GM13976 (cell line): ENCODE data around the gene DRD2.

ENCODE experiments used
- DNase-seq: peaks from one replicate; pipeline ENCODE4 v3.0.0; 2012; ENCODE audit warnings: low spot score
- in situ Hi-C: fragments of 300-500 bp; cut with MboI; formaldehyde crosslinking; loops from one replicate; pipeline ENCODE4 v1.12.0; 2022; ENCODE audit warnings: low sequenced_read_pairs, mixed read lengths, inconsistent platforms; ENCODE audit not compliant: unreplicated experiment
- TF ChIP-seq, protein P1 (sequence below): IDR thresholded peaks from 2 replicates; pipeline ENCODE4 v1.5.1; 2012; ENCODE audit warnings: borderline replicate concordance, mild to moderate bottlenecking; ENCODE audit not compliant: insufficient read depth; ENCODE audit errors: extremely low read depth, missing control alignments, control extremely low read depth

The DRD2 gene

DNA sequence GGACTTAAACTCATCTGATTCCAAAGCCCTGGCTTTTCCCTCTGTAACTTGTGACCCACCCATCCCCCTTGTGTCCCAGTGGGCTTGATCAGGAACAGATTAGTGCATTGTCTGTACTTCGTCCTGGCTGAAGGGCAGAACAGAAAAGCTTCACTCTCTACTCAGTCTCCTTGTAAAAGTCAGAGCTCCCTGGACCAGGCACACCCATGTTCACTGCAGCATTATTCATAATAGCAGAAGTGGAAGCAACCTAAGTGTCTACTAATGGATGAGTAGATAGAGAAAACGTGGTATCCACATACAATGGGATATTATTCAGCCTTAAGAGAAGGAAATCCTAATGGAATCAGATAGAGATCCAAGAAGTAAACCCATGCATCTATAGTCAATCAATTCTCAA lies 20.7 kb downstream of the DRD2 start:
- TF ChIP-seq, protein P1, sequence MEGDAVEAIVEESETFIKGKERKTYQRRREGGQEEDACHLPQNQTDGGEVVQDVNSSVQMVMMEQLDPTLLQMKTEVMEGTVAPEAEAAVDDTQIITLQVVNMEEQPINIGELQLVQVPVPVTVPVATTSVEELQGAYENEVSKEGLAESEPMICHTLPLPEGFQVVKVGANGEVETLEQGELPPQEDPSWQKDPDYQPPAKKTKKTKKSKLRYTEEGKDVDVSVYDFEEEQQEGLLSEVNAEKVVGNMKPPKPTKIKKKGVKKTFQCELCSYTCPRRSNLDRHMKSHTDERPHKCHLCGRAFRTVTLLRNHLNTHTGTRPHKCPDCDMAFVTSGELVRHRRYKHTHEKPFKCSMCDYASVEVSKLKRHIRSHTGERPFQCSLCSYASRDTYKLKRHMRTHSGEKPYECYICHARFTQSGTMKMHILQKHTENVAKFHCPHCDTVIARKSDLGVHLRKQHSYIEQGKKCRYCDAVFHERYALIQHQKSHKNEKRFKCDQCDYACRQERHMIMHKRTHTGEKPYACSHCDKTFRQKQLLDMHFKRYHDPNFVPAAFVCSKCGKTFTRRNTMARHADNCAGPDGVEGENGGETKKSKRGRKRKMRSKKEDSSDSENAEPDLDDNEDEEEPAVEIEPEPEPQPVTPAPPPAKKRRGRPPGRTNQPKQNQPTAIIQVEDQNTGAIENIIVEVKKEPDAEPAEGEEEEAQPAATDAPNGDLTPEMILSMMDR: no peak
- in situ Hi-C loops: no loop called here
- no peak for DNase-seq

DNA sequence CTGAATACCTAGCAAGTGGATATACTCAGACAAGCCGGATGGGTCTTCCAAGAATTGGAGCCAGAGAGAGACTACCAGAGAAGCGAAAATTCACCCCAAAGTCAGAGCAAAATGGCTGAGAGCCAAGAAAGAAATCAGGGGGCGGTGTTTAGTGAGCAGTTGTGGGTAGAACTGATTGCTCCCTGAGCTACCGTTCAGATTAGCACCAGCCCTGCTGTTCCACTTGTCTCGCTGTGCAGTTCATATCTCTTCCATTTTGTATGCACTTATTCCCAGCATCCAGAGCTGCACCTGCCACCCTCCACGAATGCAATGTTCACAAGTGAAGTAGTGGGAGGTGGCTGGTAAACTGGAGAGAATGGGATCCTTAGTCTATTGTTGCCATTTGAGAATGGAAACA lies 25.5 kb downstream of the DRD2 start:
- DNase-seq: no peak

DNA sequence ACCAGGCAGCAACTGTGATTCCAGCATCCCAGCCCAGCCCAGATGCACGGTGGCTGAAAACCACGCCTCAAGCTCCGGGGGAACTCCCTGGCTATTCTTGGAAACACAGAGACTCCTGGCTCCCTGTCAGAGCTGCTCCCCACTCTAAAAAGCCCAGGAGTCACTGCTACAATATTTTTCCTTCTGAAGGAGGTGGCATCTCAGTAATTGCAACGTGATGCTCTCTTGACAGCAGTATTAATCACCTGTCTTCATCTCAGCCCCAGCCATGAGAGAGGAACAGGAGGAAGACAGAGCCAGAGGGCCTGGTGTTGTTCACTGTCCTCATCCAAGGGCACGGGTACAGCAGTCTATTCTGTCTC lies 26.9 kb downstream of the DRD2 start:
- in situ Hi-C loops: no loop called here
- DNase-seq: no peak
- TF ChIP-seq, protein P1: no peak

More for the DNA sequence above, 25.5 kb downstream of the DRD2 start:
- TF ChIP-seq, protein P1: no peak
- in situ Hi-C loops: no loop called here

DNA sequence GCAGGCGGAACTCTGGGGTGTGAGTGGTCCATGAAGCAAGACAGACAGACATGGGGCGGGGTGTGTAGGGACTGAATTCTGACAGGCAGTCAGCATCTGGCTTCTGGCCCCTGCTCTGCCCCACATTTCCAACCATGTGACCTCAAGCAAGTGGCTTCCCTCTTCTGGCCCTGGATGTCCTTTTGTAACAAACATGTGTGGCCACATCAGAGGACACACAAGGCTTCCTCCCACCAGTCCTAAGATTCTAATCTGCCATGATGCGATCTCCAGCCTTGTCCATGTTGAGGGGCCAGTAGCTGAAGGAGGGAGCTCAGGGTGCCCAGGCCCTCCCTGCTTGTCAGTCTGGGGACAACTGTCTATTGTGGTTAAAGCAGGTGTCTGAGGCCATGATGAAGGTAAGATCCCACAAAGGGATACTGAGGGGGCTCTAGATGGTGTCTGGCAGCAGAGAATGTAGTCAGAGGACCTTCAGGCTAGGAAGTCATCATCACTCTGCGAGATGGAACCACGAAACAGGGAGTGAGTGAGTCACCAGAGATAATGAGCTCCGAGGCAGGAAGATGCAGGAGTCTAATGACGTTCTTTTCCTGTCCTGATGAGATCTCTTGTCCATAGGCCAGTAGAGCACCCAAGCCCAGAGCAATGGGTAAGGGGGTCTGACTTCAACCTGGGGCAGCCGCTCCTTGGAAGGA lies 27.4 kb downstream of the DRD2 start:
- no peak for DNase-seq
- in situ Hi-C loops: no loop called here
- TF ChIP-seq, protein P1: no peak

DNA sequence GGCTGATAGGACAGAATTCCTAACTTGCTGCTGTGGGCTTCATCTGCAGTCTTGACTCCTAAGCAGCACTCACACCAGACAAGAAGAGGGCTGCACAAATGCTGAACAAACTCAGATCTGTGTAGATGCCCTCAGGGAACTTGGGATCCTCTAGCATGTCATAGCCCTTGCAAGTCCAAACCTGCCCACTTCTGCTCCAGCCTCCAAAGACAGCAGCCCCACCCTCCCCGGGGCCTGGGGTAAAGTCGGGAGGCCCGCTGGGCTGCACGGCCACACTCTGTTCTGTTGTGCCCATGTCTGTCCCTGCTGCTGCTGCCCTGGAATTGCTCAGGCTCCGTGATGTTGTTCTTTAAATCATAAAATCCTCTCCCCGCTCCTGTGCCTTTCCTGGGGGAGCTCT lies 28.3 kb downstream of the DRD2 start:
- TF ChIP-seq, protein P1: no peak
- no peak for DNase-seq
- in situ Hi-C loops: no loop called here

DNA sequence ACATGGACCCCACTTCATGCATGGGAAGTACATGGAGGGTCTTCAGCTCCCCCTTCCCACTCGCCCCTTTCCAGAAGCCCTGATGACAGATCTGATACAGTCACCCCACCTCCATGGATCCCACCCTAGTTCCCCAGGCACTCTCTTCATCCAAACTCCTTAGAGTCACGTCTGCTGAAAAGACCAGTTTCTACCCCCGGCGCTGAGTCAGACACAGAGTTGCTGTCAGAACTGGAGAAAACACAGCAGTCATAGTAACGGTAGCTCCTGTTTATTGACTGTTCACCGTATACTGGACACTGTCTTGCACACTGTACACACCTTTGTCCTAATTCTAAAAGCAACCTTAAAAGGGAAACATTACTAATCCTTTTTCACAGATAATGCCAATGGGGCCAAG lies 29.1 kb downstream of the DRD2 start:
- no peak for DNase-seq
- TF ChIP-seq, protein P1: no peak
- in situ Hi-C loops: no loop called here
